IMR-90 (cell line): ENCODE data around the gene IL21R. TPM values are rescaled to one million over a fixed set of nuclear protein-coding genes. Genes with fewer than 3 reads are reported as not detected.
A peak's percentile ranks its signal among the peaks of the same experiment; 100 is the strongest.

Source experiments
- ATAC-seq: fragments of 200-7000 bp; cut with Tn5 transposase; 2 replicates; pipeline ENCODE4 v1.9.1; 2020; ENCODE audit warnings: low read depth, mild to moderate bottlenecking, moderate library complexity
- BruUV-seq: library from RNA; stranded (reverse); fragments of 400-500 nt; replicated peaks from 2 replicates; lab custom pipeline; 2021; lab: Mats Ljungman, UMichigan
- CTCF ChIA-PET: fragments of 300-600 bp; formaldehyde crosslinking; extraction: SDS; loops from one replicate; lab custom pipeline; 2021; ENCODE audit warnings: antibody characterized with exemption; lab: Yijun Ruan, JAX
- POLR2A ChIA-PET: fragments of 300-600 bp; sonication (Branson Sonifier 250); formaldehyde crosslinking; loops from one replicate; lab custom pipeline; 2022; ENCODE audit warnings: antibody characterized with exemption; ENCODE audit not compliant: unreplicated experiment; lab: Charles Lee
- DNase-seq: peaks from one replicate; pipeline ENCODE4 v3.0.0; 2013
- H2AFZ ChIP-seq: replicated peaks from 2 replicates; pipeline ENCODE3; 2013; ENCODE audit warnings: low read length, mild to moderate bottlenecking; ENCODE audit not compliant: poor library complexity
- H2AK5ac ChIP-seq: 2 replicates; pipeline ENCODE4 v1.6.1; 2013; ENCODE audit warnings: low read depth, low read length, inconsistent platforms
- H2AK9ac ChIP-seq: replicated peaks from 2 replicates; pipeline ENCODE3; 2013; ENCODE audit warnings: mild to moderate bottlenecking, low read depth, low read length, moderate library complexity; ENCODE audit not compliant: poor library complexity
- H2BK120ac ChIP-seq: 2 replicates; pipeline ENCODE4 v1.6.1; 2013; ENCODE audit warnings: low read depth, low read length, inconsistent platforms
- H2BK15ac ChIP-seq: 3 replicates; pipeline ENCODE4 v1.6.1; 2013; ENCODE audit warnings: low read depth, low read length, inconsistent platforms
- H2BK20ac ChIP-seq: 2 replicates; pipeline ENCODE4 v1.6.1; 2013; ENCODE audit warnings: low read depth, mild to moderate bottlenecking, inconsistent platforms, low read length, moderate library complexity
- H2BK5ac ChIP-seq: 2 replicates; pipeline ENCODE4 v1.6.1; 2013; ENCODE audit warnings: mild to moderate bottlenecking, low read depth, low read length, inconsistent platforms; ENCODE audit not compliant: poor library complexity, severe bottlenecking
- H3K14ac ChIP-seq: replicated peaks from 2 replicates; pipeline ENCODE4 v1.6.1; 2013; ENCODE audit warnings: low read depth, low read length, inconsistent platforms
- H3K18ac ChIP-seq: 2 replicates; pipeline ENCODE4 v1.6.1; 2013; ENCODE audit warnings: low read depth, low read length, control low read depth
- H3K23ac ChIP-seq: 2 replicates; pipeline ENCODE4 v1.6.1; 2013; ENCODE audit warnings: low read depth, low read length, inconsistent platforms
- H3K27ac ChIP-seq: 2 replicates; pipeline ENCODE4 v1.5.1; 2013; ENCODE audit warnings: mild to moderate bottlenecking, control low read depth, low read length; ENCODE audit not compliant: insufficient read depth
- H3K27me3 ChIP-seq: 2 replicates; pipeline ENCODE4 v1.6.1; 2013; ENCODE audit warnings: low read length; ENCODE audit not compliant: control insufficient read depth, insufficient read depth
- H3K36me3 ChIP-seq: 2 replicates; pipeline ENCODE4 v1.6.1; 2013; ENCODE audit warnings: low read length, mixed read lengths; ENCODE audit not compliant: control insufficient read depth, insufficient read depth
- H3K4ac ChIP-seq: 2 replicates; pipeline ENCODE4 v1.6.1; 2013; ENCODE audit warnings: low read depth, low read length, inconsistent platforms
- H3K4me1 ChIP-seq: 2 replicates; pipeline ENCODE4 v1.6.1; 2013; ENCODE audit warnings: low read length, mixed read lengths; ENCODE audit not compliant: control insufficient read depth, insufficient read depth
- H3K4me2 ChIP-seq: 2 replicates; pipeline ENCODE4 v1.6.1; 2013; ENCODE audit warnings: low read depth, mild to moderate bottlenecking, control low read depth, low read length, moderate library complexity
- H3K4me3 ChIP-seq: 2 replicates; pipeline ENCODE4 v1.5.1; 2013; ENCODE audit warnings: low read depth, mild to moderate bottlenecking, control low read depth, low read length, moderate library complexity; ENCODE audit not compliant: insufficient read depth
- H3K56ac ChIP-seq: 2 replicates; pipeline ENCODE4 v1.6.1; 2013; ENCODE audit warnings: low read length, inconsistent platforms; ENCODE audit not compliant: insufficient read depth; ENCODE audit errors: extremely low read depth
- H3K79me1 ChIP-seq, 2 experiments: 2 replicates each; pipeline ENCODE4 v1.6.1; 2013; ENCODE audit warnings: low read length in 2 of 2, inconsistent platforms in 1 of 2, low read depth in 1 of 2
- H3K9ac ChIP-seq: 2 replicates; pipeline ENCODE4 v1.6.1; 2013; ENCODE audit warnings: low read depth, low read length, control low read depth
- H3K9me1 ChIP-seq: 2 replicates; pipeline ENCODE4 v1.6.1; 2013; ENCODE audit warnings: low read length, inconsistent platforms; ENCODE audit not compliant: insufficient read depth
- H3K9me3 ChIP-seq: 2 replicates; pipeline ENCODE4 v1.6.1; 2013; ENCODE audit warnings: low read length; ENCODE audit not compliant: control insufficient read depth, insufficient read depth
- H4K20me1 ChIP-seq: 2 replicates; pipeline ENCODE4 v1.6.1; 2013; ENCODE audit warnings: low read length, inconsistent platforms; ENCODE audit not compliant: insufficient read depth
- H4K5ac ChIP-seq: 2 replicates; pipeline ENCODE4 v1.6.1; 2013; ENCODE audit warnings: mild to moderate bottlenecking, low read depth, low read length, control low read depth
- H4K8ac ChIP-seq, 2 experiments: 2 replicates each; pipeline ENCODE4 v1.6.1; 2013; ENCODE audit warnings: low read depth in 2 of 2, low read length in 2 of 2, control low read depth in 1 of 2, inconsistent platforms in 1 of 2
- H4K91ac ChIP-seq: 2 replicates; pipeline ENCODE4 v1.6.1; 2013; ENCODE audit warnings: low read depth, low read length, inconsistent platforms; ENCODE audit not compliant: insufficient read depth
- BHLHE40 ChIP-seq: fragments of 150-350 bp; IDR thresholded peaks from 2 replicates; pipeline ENCODE4 v1.6.1; 2016; ENCODE audit warnings: mild to moderate bottlenecking, low read depth, low read length
- CEBPB ChIP-seq: IDR thresholded peaks from 2 replicates; pipeline ENCODE4 v1.6.1; 2012; ENCODE audit warnings: low read depth, low read length, improper control_type of control experiment
- CHD1 ChIP-seq: IDR thresholded peaks from 2 replicates; pipeline ENCODE4 v1.6.1; 2012; ENCODE audit warnings: low read depth, low read length, improper control_type of control experiment
- ELK1 ChIP-seq: fragments of 150-350 bp; IDR thresholded peaks from 2 replicates; pipeline ENCODE4 v1.6.1; 2016; ENCODE audit warnings: low read depth, mild to moderate bottlenecking, low read length, moderate library complexity, borderline replicate concordance
- MAZ ChIP-seq: IDR thresholded peaks from 2 replicates; pipeline ENCODE4 v1.6.1; 2012; ENCODE audit warnings: low read depth, mild to moderate bottlenecking, low read length, improper control_type of control experiment, moderate library complexity, borderline replicate concordance
- MXI1 ChIP-seq: IDR thresholded peaks from 2 replicates; pipeline ENCODE4 v1.6.1; 2012; ENCODE audit warnings: low read depth, mild to moderate bottlenecking, low read length, moderate library complexity, borderline replicate concordance
- POLR2A ChIP-seq: IDR thresholded peaks from 2 replicates; pipeline ENCODE4 v1.6.1; 2012; ENCODE audit warnings: mild to moderate bottlenecking, low read depth, low read length
- RAD21 ChIP-seq: IDR thresholded peaks from 2 replicates; pipeline ENCODE4 v1.6.1; 2012; ENCODE audit warnings: low read length, improper control_type of control experiment
- RCOR1 ChIP-seq: IDR thresholded peaks from 2 replicates; pipeline ENCODE4 v1.6.1; 2012; ENCODE audit warnings: mild to moderate bottlenecking, low read length, improper control_type of control experiment; ENCODE audit not compliant: insufficient replicate concordance
- RFX5 ChIP-seq: IDR thresholded peaks from 2 replicates; pipeline ENCODE4 v1.8.0; 2012; ENCODE audit warnings: low read depth, mild to moderate bottlenecking, low read length, moderate library complexity
- WGBS, 2 experiments: methylation state at CpG; one replicate each; pipeline versions ENCODE4 v1.1.5 to v1.1.7; 2013; ENCODE audit warnings: missing lambda C conversion rate in 2 of 2; ENCODE audit not compliant: insufficient read length in 1 of 2; ENCODE audit errors: extremely low coverage in 2 of 2; 5-methylcytosine and 5-hydroxymethylcytosine counted together
- dilution Hi-C: fragments of 300-500 bp; cut with HindIII; formaldehyde crosslinking; loops from one replicate; pipeline ENCODE4 v1.14.3; 2018; ENCODE audit warnings: low sequenced_read_pairs; ENCODE audit not compliant: unreplicated experiment
- in situ Hi-C: fragments of 300-500 bp; cut with MboI; formaldehyde crosslinking; loops from 3 replicates; pipeline ENCODE4 v1.14.3; 2019; ENCODE audit warnings: low sequenced_read_pairs, inconsistent platforms, mixed read lengths
- intact Hi-C: fragments of 100-400 bp; cut with micrococcal nuclease; formaldehyde crosslinking; loops from 2 replicates; pipeline ENCODE4 v1.10.0; 2022
- polyA plus RNA-seq, 3 experiments: library from polyadenylated mRNA; depleted of rRNA; stranded (reverse); fragments of >200 nt; gene quantifications; 2 replicates each; pipeline ENCODE4 v1.2.3, GENCODE V29; 2012; ENCODE audit warnings: low replicate concordance in 1 of 3
- total RNA-seq: library from RNA; depleted of rRNA; stranded (reverse); fragments of >200 nt; gene quantifications from 2 replicates; pipeline ENCODE4 v1.2.3, GENCODE V29; 2012
- TF ChIP-seq, protein P1 (sequence below): conservative IDR thresholded peaks from 2 replicates; pipeline ENCODE4 v1.5.1; 2012; ENCODE audit warnings: mild to moderate bottlenecking, low read depth, low read length, improper control_type of control experiment

IL21R gene
- total and polyA plus RNA-seq, 2 of the 4 experiments (the other 2 are of a cell fraction), result 0.72 to 0.97 TPM

DNA sequence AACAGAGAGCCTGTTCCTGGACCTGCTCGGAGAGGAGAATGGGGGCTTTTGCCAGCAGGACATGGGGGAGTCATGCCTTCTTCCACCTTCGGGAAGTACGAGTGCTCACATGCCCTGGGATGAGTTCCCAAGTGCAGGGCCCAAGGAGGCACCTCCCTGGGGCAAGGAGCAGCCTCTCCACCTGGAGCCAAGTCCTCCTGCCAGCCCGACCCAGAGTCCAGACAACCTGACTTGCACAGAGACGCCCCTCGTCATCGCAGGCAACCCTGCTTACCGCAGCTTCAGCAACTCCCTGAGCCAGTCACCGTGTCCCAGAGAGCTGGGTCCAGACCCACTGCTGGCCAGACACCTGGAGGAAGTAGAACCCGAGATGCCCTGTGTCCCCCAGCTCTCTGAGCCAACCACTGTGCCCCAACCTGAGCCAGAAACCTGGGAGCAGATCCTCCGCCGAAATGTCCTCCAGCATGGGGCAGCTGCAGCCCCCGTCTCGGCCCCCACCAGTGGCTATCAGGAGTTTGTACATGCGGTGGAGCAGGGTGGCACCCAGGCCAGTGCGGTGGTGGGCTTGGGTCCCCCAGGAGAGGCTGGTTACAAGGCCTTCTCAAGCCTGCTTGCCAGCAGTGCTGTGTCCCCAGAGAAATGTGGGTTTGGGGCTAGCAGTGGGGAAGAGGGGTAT lies 39.3 kb upstream of the IL21R start:
- DNase-seq (no peak), ATAC-seq (no peak)
- Histone ChIP-seq H4K8ac (no peak overlapping the region), H3K79me1 (peaks cover 4 to 24% of the 10 kb centered on the region in 2 experiments; a peak in 3 of 4 replicates), H3K9ac (no peak overlapping the region), H2AK5ac (no peak overlapping the region; the same call in 1 of the 2 replicates), H3K4me1 (peaks cover 7% of the 10 kb centered on the region), H3K18ac (no peak overlapping the region), H2BK15ac (no peak overlapping the region), H3K36me3 (peaks cover 56% of the 10 kb centered on the region), H3K56ac (no peak overlapping the region), H2AK9ac (peak overlapping the region; percentile 3), H3K27me3 (no peaks in the 10 kb centered on the region), H4K5ac (no peak overlapping the region), H3K4me2 (no peak overlapping the region), H4K91ac (no peak overlapping the region), H3K27ac (no peak overlapping the region; the same call in 1 of the 2 replicates), H2BK5ac (no peak overlapping the region), H2AFZ (no peak overlapping the region), H3K4ac (no peak overlapping the region), H2BK120ac (no peak overlapping the region), H3K9me3 (peaks cover 4% of the 10 kb centered on the region), H3K14ac (no peak overlapping the region), H3K23ac (no peak overlapping the region), H3K9me1 (peaks cover 9% of the 10 kb centered on the region; the same call in 1 of the 2 replicates), H3K4me3 (no peak overlapping the region), H2BK20ac (no peak overlapping the region), H4K20me1 (no peaks in the 10 kb centered on the region)
- dilution Hi-C loops (no loop called here), intact Hi-C loops (no loop called here), in situ Hi-C loops (no loop called here)
- WGBS, 2 experiments, result 86% methylated on average over 7 of the region's 16 CpGs; no CpG with 5 or more reads in 1 of the 2 experiments
- CTCF ChIA-PET, result no interaction called here
- POLR2A ChIA-PET, result no interaction called here
- TF ChIP-seq RFX5 (no peak), ELK1 (no peak), RCOR1 (no peak), CEBPB (no peak), CHD1 (no peak), BHLHE40 (no peak), RAD21 (no peak), MXI1 (no peak), MAZ (no peak), POLR2A (no peak)
- TF ChIP-seq, protein P1, sequence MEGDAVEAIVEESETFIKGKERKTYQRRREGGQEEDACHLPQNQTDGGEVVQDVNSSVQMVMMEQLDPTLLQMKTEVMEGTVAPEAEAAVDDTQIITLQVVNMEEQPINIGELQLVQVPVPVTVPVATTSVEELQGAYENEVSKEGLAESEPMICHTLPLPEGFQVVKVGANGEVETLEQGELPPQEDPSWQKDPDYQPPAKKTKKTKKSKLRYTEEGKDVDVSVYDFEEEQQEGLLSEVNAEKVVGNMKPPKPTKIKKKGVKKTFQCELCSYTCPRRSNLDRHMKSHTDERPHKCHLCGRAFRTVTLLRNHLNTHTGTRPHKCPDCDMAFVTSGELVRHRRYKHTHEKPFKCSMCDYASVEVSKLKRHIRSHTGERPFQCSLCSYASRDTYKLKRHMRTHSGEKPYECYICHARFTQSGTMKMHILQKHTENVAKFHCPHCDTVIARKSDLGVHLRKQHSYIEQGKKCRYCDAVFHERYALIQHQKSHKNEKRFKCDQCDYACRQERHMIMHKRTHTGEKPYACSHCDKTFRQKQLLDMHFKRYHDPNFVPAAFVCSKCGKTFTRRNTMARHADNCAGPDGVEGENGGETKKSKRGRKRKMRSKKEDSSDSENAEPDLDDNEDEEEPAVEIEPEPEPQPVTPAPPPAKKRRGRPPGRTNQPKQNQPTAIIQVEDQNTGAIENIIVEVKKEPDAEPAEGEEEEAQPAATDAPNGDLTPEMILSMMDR, result no peak
- TSS peak; percentile 59 for BruUV-seq
